MCF 10A (cell line): ENCODE data around the gene MVK. TPM values are rescaled to one million over a fixed set of nuclear protein-coding genes. Genes with fewer than 3 reads are reported as not detected.

ENCODE experiments used
- BruUV-seq: library from RNA; stranded (reverse); fragments of 400-500 nt; replicated peaks from 2 replicates; lab custom pipeline; 2021; lab: Mats Ljungman, UMichigan
- CTCF ChIA-PET: fragments of 300-600 bp; sonication (Branson Sonifier 250); formaldehyde crosslinking; extraction: SDS; loops from one replicate; lab custom pipeline; 2021; ENCODE audit warnings: antibody characterized with exemption, inconsistent platforms; lab: Yijun Ruan, JAX
- POLR2A ChIA-PET: fragments of 300-600, 350-650 bp; sonication (Branson Sonifier 250); formaldehyde crosslinking; extraction: SDS; loops from one replicate; lab custom pipeline; 2020; ENCODE audit warnings: antibody characterized with exemption, inconsistent platforms; lab: Yijun Ruan, JAX
- DNase-seq: peaks from one replicate; pipeline ENCODE4 v3.0.0-alpha.2; 2018; ENCODE audit not compliant: unreplicated experiment
- H3K27ac Mint-ChIP-seq: one replicate; pipeline ENCODE4 v1.8.0; 2022; ENCODE audit warnings: mild to moderate bottlenecking, low read depth, mixed read lengths; ENCODE audit not compliant: unreplicated experiment
- H3K27me3 Mint-ChIP-seq: one replicate; pipeline ENCODE4 v1.8.0; 2022; ENCODE audit warnings: mixed read lengths; ENCODE audit not compliant: insufficient read depth, unreplicated experiment
- H3K36me3 Mint-ChIP-seq: one replicate; pipeline ENCODE4 v1.8.0; 2022; ENCODE audit warnings: mild to moderate bottlenecking, moderate library complexity, mixed read lengths; ENCODE audit not compliant: insufficient read depth, unreplicated experiment
- H3K4me1 Mint-ChIP-seq: one replicate; pipeline ENCODE4 v1.8.0; 2022; ENCODE audit warnings: mixed read lengths; ENCODE audit not compliant: insufficient read depth, unreplicated experiment
- H3K4me3 Mint-ChIP-seq: one replicate; pipeline ENCODE4 v1.8.0; 2022; ENCODE audit warnings: mild to moderate bottlenecking, moderate library complexity, mixed read lengths; ENCODE audit not compliant: unreplicated experiment
- H3K9me3 Mint-ChIP-seq: one replicate; pipeline ENCODE4 v1.8.0; 2022; ENCODE audit warnings: mixed read lengths; ENCODE audit not compliant: unreplicated experiment
- CTCF ChIP-seq: fragments of 200-600 bp; IDR thresholded peaks from one replicate; pipeline ENCODE4 v1.8.0; 2022; ENCODE audit warnings: antibody characterized with exemption, mild to moderate bottlenecking; ENCODE audit not compliant: unreplicated experiment
- intact Hi-C: fragments of 100-400 bp; cut with micrococcal nuclease; formaldehyde crosslinking; loops from 2 replicates; pipeline ENCODE4 v1.14.1; 2022
- total RNA-seq: library from RNA; stranded (reverse); gene quantifications from 2 replicates; pipeline ENCODE4 v1.2.3, GENCODE V29; 2022

MVK gene
- total RNA-seq, 1 experiment from 2014 or later, result 17.1 TPM

- H3K27me3 Mint-ChIP-seq, result peaks cover 55% of the 10 kb centered on the region
- TF ChIP-seq CTCF, result no peak
- no peaks in the 10 kb centered on the region for H3K36me3 Mint-ChIP-seq
- BruUV-seq, result no TSS peak
- ChIA-PET POLR2A (no interaction called here), CTCF (no interaction called here)
- intact Hi-C loops, result no loop called here
- no peak for DNase-seq
- H3K9me3 Mint-ChIP-seq, result no peaks in the 10 kb centered on the region
- peaks cover 6% of the 10 kb centered on the region for H3K4me1 Mint-ChIP-seq
- no peak overlapping the region for H3K27ac Mint-ChIP-seq
- no peak overlapping the region for H3K4me3 Mint-ChIP-seq
Measured at GRCh38 chr12:109625749-109626377, 52.3 kb downstream of the MVK start.

DNA sequence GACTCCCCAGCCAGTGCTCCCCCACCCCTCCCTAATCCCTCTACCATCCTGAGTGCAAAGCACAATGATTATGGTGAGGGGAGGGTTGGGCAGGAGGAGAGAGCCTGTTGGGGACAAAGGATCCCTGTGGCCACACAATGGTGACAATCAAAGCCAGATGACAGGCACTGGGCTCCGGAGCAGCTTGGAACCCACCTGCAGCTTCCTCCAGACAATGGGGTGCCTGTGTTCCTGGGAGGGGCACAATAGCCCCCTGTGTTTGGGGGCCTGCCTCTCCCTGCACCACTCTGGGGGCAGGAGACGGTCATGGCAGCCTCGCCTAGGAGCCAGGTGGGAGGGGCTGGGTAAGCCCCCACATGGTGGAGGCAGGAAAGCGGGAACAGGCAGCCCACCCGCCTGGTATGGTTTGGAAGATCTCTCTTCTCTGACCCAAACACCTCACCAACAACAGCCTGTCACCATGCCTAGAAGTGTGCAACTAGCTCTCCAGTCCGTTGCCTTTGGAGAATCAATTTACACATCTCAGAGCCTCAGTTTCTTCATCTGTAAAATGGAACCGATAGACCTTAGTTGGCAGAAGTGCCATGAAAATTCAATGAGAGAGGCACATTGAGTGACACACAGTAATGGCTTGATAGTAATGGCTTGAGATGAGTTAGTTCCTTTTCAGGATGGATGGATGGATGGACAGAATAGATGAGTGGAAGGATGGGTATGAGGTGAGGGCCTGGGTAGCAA is 53.0 kb downstream of the MVK start:
- CTCF ChIA-PET, result no interaction called here
- no peak overlapping the region for H3K4me3 Mint-ChIP-seq

GRCh38 chr12:109627633-109628032 is 54.0 kb downstream of the MVK start:
- ChIA-PET CTCF (interaction anchor here (0.6 to 0.8 kb wide), 2 partner anchors 10 to 29 kb away, joined by 3 to 4 read pairs; no protein-coding TSS in a partner anchor), POLR2A (interaction anchor here (0.6 kb wide), 1 partner anchor 124 kb away, joined by 3 read pairs; no protein-coding TSS in a partner anchor)
- H3K36me3 Mint-ChIP-seq, result no peaks in the 10 kb centered on the region
- peaks cover 49% of the 10 kb centered on the region for H3K27me3 Mint-ChIP-seq
- no peaks in the 10 kb centered on the region for H3K9me3 Mint-ChIP-seq
- TF ChIP-seq CTCF, result no peak
- BruUV-seq, result no TSS peak
- no peak overlapping the region for H3K27ac Mint-ChIP-seq
- intact Hi-C loops, result no loop called here
- H3K4me1 Mint-ChIP-seq, result peaks cover 6% of the 10 kb centered on the region
- no peak for DNase-seq
- H3K4me3 Mint-ChIP-seq, result no peak overlapping the region

More for the DNA sequence above, 53.0 kb downstream of the MVK start:
- Mint-ChIP-seq H3K9me3 (no peaks in the 10 kb centered on the region), H3K27me3 (peaks cover 54% of the 10 kb centered on the region), H3K36me3 (no peaks in the 10 kb centered on the region), H3K4me1 (peaks cover 6% of the 10 kb centered on the region), H3K27ac (no peak overlapping the region)
- TF ChIP-seq CTCF, result no peak
- intact Hi-C loops, result no loop called here
- POLR2A ChIA-PET, result no interaction called here
- no TSS peak for BruUV-seq
- DNase-seq, result no peak

- Mint-ChIP-seq H3K36me3 (no peaks in the 10 kb centered on the region), H3K9me3 (no peaks in the 10 kb centered on the region), H3K27ac (no peak overlapping the region), H3K4me1 (peaks cover 4% of the 10 kb centered on the region), H3K27me3 (peaks cover 49% of the 10 kb centered on the region), H3K4me3 (no peak overlapping the region)
- ChIA-PET CTCF (interaction anchor here (1.5 kb wide), 1 partner anchor 31 kb away, joined by 5 read pairs; no protein-coding TSS in a partner anchor), POLR2A (no interaction called here)
- no TSS peak for BruUV-seq
- intact Hi-C loops, result no loop called here
- no peak for TF ChIP-seq CTCF
- DNase-seq, result no peak
Measured at GRCh38 chr12:109630107-109630506, 56.5 kb downstream of the MVK start.
